Breast epithelium (tissue), 3 donors: ENCODE data around the gene SLC27A1.

ENCODE experiments used
- CTCF ChIP-seq, 3 donors: fragments of 450-650 bp; IDR thresholded peaks; one replicate each; pipeline ENCODE4 v1.5.1; 2016 to 2017; ENCODE audit warnings: antibody characterized with exemption in 3 of 3, mild to moderate bottlenecking in 3 of 3, moderate library complexity in 3 of 3
- POLR2AphosphoS5 ChIP-seq, 3 donors: sonication (generic); formaldehyde crosslinking; IDR thresholded peaks; one replicate each; pipeline ENCODE4 v1.6.1; 2017; ENCODE audit warnings: antibody characterized with exemption in 3 of 3

- TF ChIP-seq CTCF (IDR thresholded peaks at IDR 0.05), result no peak
- no peak for TF ChIP-seq POLR2AphosphoS5 (IDR thresholded peaks at IDR 0.05)
These were observed 19.9 kb upstream of the SLC27A1 start for GRCh38 chr19:17450264-17451075.
